CD4-positive, CD25-positive, alpha-beta regulatory T cell (primary cell): Measurements from ENCODE around the gene SAMD4B. TPM values are rescaled to one million over a fixed set of nuclear protein-coding genes. Genes with fewer than 3 reads are reported as not detected.

Source experiments
- ATAC-seq, 2 donors: fragments of 150-1000 bp; cut with Tn5 transposase; one replicate each; pipeline ENCODE4 v1.10.0; 2021; ENCODE audit warnings: low read depth in 2 of 2, moderate number of reproducible peaks in 2 of 2, moderate library complexity in 1 of 2
- DNase-seq, 3 donors: peaks; one replicate each; pipeline versions ENCODE4 v3.0.0 to v3.0.0-alpha.2; 2012 to 2022; ENCODE audit warnings: mixed read lengths in 1 of 3
- H3K27ac ChIP-seq: one replicate; pipeline ENCODE4 v1.7.0; 2013; ENCODE audit warnings: mild to moderate bottlenecking, low read length; ENCODE audit not compliant: insufficient read depth, poor library complexity, severe bottlenecking
- H3K27me3 ChIP-seq: one replicate; pipeline ENCODE4 v1.7.0; 2013; ENCODE audit warnings: low read length; ENCODE audit not compliant: control insufficient read depth, insufficient read depth
- H3K36me3 ChIP-seq: one replicate; pipeline ENCODE4 v1.7.0; 2013; ENCODE audit warnings: mild to moderate bottlenecking, low read length, moderate library complexity; ENCODE audit not compliant: control insufficient read depth, insufficient read depth
- H3K4me1 ChIP-seq: 2 replicates; pipeline ENCODE4 v1.7.0; 2013; ENCODE audit warnings: mild to moderate bottlenecking, low read length; ENCODE audit not compliant: insufficient read depth, control insufficient read depth, poor library complexity, severe bottlenecking
- H3K4me3 ChIP-seq: one replicate; pipeline ENCODE4 v1.7.0; 2013; ENCODE audit warnings: low read depth, mild to moderate bottlenecking, low read length, moderate library complexity
- H3K9me3 ChIP-seq, 2 experiments: 1 replicate in 1 of 2; 2 replicates in 1 of 2; pipeline ENCODE4 v1.7.0; 2013; ENCODE audit warnings: low read length in 2 of 2, mild to moderate bottlenecking in 1 of 2, moderate library complexity in 1 of 2; ENCODE audit not compliant: control insufficient read depth in 2 of 2
- H3K27ac Mint-ChIP-seq, 3 donors: one replicate each; pipeline ENCODE4 v1.8.0; 2020 to 2022; ENCODE audit warnings: mild to moderate bottlenecking in 3 of 3, mixed read lengths in 3 of 3, moderate library complexity in 2 of 3
- H3K27me3 Mint-ChIP-seq: one replicate; pipeline ENCODE4 v1.8.0; 2022; ENCODE audit warnings: mild to moderate bottlenecking, mixed read lengths
- H3K36me3 Mint-ChIP-seq: one replicate; pipeline ENCODE4 v1.8.0; 2020; ENCODE audit warnings: mixed read lengths
- H3K4me1 Mint-ChIP-seq, 4 donors: one replicate each; pipeline ENCODE4 v1.8.0; 2020 to 2022; ENCODE audit warnings: mixed read lengths in 4 of 4, mild to moderate bottlenecking in 1 of 4
- H3K4me3 Mint-ChIP-seq, 4 donors: one replicate each; pipeline ENCODE4 v1.8.0; 2020 to 2022; ENCODE audit warnings: mild to moderate bottlenecking in 4 of 4, mixed read lengths in 4 of 4, moderate library complexity in 3 of 4
- H3K9me3 Mint-ChIP-seq, 7 donors: one replicate each; pipeline ENCODE4 v1.8.0; 2020 to 2022; ENCODE audit warnings: mixed read lengths in 7 of 7, mild to moderate bottlenecking in 3 of 7, moderate library complexity in 2 of 7
- polyA plus RNA-seq, 4 donors: library from polyadenylated mRNA; unstranded; fragments of 300-500 nt; fragmentation: Illumina TruSeq; gene quantifications; one replicate each; pipeline ENCODE4 v1.2.3, GENCODE V29; 2021
- total RNA-seq: library from RNA; stranded (reverse); gene quantifications from one replicate; pipeline ENCODE4 v1.2.3, GENCODE V29; 2022

The SAMD4B gene
- total and polyA plus RNA-seq, 5 donors from 2014 or later = 5.7 to 78.9 (median 7.1) TPM

DNA sequence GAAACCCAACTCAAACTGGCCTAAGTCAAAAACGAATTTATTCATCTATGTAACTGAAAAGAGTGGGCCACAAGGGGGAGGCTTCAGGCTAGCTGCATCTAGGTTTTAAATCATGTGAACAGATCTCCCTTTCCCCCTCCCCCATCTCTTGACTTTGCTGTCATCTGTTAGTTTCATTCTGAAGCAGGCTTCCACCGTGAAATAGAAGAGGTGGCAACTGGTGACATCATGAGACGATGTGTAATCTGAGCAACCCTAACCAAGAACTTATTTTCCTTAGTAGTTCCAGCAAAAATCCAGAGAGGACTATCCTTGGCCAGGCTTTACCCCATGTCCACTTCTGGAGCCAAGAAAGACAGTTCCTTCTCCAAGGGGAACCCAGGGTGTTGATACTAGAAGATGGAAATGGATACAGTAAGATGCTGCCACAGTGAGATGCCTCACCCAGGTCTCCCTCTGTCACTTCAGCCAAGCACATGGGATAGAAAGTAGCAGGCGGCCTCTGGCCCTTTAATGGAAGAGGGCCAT, 9.4 kb downstream of the SAMD4B start:
- Mint-ChIP-seq H3K36me3 (peaks cover 43% of the 10 kb centered on the region), H3K27ac (peak overlapping the region; percentile 39 to 83 (median 73)), H3K4me3 (peak overlapping the region in 1 of 4 donors; percentile 19), H3K9me3 (no peaks in the 10 kb centered on the region), H3K4me1 (peaks cover 18 to 48% (median 20%) of the 10 kb centered on the region in 4 donors), H3K27me3 (no peaks in the 10 kb centered on the region)
- ATAC-seq = peak; percentile 52 to 71
- H3K4me1 ChIP-seq = peaks cover under 1% of the 10 kb centered on the region
- H3K4me3 ChIP-seq = no peak overlapping the region
- H3K36me3 ChIP-seq = peaks cover 48% of the 10 kb centered on the region
- H3K27me3 ChIP-seq = no peaks in the 10 kb centered on the region
- DNase-seq = peak; percentile 12 to 88 (median 33)
- H3K27ac ChIP-seq = no peak overlapping the region
- H3K9me3 ChIP-seq = no peaks in the 10 kb centered on the region

DNA sequence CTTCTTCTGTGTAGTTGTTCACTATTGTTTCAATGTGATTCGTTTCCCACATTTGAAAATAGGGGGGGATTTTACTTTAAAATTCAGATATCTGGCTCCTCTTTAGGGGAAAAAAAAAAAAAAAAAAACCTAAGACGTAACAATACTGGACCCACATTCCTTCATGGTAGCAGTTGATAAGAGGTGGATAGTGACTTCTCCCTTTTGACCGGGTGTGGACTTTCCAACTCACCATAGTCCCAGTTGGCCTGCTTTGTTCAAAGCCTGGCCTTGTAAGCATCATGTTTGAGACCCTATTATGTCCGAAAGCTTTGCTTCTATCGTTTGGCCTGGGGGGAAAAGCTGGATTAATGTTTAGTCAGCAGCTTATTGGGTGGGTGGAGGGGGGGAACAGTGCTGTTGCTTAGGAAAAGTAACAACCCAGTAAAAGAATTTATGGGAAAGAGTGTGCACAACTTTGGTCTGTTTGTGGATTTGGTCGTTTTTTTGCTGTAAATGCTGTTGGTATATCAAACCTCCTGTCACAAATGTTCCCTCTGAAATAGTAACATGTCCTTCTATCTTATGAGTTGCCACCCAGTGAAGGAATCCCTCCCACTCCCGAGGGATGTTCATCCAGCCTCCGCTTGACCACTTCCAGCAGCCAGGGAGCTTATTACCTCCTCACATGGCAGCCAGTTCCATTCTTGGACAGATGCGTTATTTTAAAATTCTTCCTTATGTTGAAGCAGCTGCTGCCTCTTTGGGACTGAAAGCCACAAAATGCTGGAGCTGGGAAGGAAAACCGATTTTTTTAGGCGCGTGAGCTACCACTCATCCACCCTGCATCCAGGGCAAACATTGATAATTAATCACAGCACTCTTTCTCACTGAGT, 10.4 kb downstream of the SAMD4B start:
- Mint-ChIP-seq H3K9me3 (no peaks in the 10 kb centered on the region), H3K27me3 (no peaks in the 10 kb centered on the region), H3K4me1 (peaks cover 12 to 38% (median 14%) of the 10 kb centered on the region in 4 donors), H3K36me3 (peaks cover 43% of the 10 kb centered on the region), H3K4me3 (no peak overlapping the region), H3K27ac (peak overlapping the region in 2 of 3 donors; percentile 73 to 83)
- DNase-seq = no peak
- H3K27me3 ChIP-seq = no peaks in the 10 kb centered on the region
- H3K27ac ChIP-seq = no peak overlapping the region
- H3K9me3 ChIP-seq = no peaks in the 10 kb centered on the region
- H3K4me1 ChIP-seq = no peaks in the 10 kb centered on the region
- no peak overlapping the region for H3K4me3 ChIP-seq
- ATAC-seq = no peak
- peaks cover 57% of the 10 kb centered on the region for H3K36me3 ChIP-seq

DNA sequence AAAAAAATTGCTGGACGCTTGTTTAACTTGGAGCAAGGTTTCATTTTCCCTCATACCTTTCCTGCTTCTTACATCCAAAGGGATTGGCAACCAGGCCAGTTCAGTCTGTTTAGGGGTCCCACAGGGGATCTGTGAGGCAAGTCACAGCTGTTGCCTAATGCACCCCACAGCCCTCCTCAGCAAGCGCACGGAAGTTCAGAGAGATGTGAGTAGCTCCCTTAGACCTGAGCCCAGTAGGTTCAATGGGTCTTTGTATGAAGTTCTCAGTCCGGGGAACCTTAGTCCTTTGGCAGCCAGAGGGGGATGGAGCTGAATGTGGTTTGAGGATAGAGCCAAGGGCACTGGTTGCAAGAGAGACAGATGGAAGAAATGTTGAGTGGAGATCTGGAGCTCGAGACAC, 13.0 kb downstream of the SAMD4B start:
- no peak for DNase-seq
- Mint-ChIP-seq H3K36me3 (peaks cover 42% of the 10 kb centered on the region), H3K4me3 (no peak overlapping the region), H3K9me3 (no peaks in the 10 kb centered on the region), H3K27me3 (no peaks in the 10 kb centered on the region), H3K4me1 (peaks cover 3 to 16% (median 11%) of the 10 kb centered on the region in 4 donors), H3K27ac (peak overlapping the region in 1 of 3 donors; percentile 91)
- no peaks in the 10 kb centered on the region for H3K9me3 ChIP-seq
- no peak overlapping the region for H3K27ac ChIP-seq
- no peak overlapping the region for H3K4me3 ChIP-seq
- peaks cover 49% of the 10 kb centered on the region for H3K36me3 ChIP-seq
- H3K4me1 ChIP-seq = no peaks in the 10 kb centered on the region
- ATAC-seq = no peak
- no peaks in the 10 kb centered on the region for H3K27me3 ChIP-seq

DNA sequence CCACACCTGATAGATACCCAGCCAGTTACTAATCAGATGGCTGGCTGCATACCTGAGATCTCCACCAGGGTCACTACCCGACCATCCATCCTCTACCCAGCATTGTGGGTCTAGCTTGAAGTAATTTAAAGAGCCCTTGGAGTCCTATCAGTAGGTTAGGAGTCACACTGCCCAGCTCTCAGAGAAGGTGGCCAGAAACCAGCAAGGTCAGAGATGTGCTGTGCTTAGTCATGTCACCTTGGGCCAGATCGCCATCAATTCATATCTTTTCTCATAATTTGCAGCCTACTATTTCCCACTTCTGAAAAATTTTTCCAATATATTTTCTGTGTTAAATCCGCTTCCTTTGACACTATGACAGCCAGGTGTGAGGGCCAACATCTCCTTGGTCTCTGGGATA, 13.9 kb downstream of the SAMD4B start:
- ATAC-seq (no peak), DNase-seq (no peak)
- Mint-ChIP-seq H3K4me3 (no peak overlapping the region), H3K4me1 (peaks cover 3 to 15% (median 10%) of the 10 kb centered on the region in 4 donors), H3K27me3 (no peaks in the 10 kb centered on the region), H3K27ac (peak overlapping the region in 2 of 3 donors; percentile 62 to 66), H3K36me3 (peaks cover 46% of the 10 kb centered on the region), H3K9me3 (no peaks in the 10 kb centered on the region)
- H3K4me3 ChIP-seq = no peak overlapping the region
- H3K36me3 ChIP-seq = peaks cover 57% of the 10 kb centered on the region
- H3K27me3 ChIP-seq = no peaks in the 10 kb centered on the region
- no peak overlapping the region for H3K27ac ChIP-seq
- H3K4me1 ChIP-seq = no peaks in the 10 kb centered on the region
- no peaks in the 10 kb centered on the region for H3K9me3 ChIP-seq

DNA sequence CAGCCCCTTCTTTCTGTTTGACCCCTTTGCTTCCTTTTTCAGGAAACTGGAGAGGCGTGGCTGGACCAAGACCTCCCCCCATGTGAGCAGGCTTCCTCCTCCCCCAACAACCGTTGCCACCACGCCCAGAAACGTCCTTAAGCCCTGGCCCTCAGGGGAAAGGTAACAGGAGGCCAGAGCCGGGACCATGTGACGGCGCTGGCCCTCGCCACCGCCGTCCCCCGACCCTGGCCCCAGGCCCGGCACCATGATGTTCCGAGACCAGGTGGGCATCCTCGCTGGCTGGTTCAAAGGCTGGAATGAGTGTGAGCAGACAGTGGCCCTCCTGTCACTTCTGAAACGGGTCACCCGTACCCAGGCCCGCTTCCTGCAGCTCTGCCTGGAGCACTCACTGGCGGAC, 14.4 kb downstream of the SAMD4B start:
- H3K9me3 Mint-ChIP-seq = no peaks in the 10 kb centered on the region
- peaks cover 57% of the 10 kb centered on the region for H3K36me3 ChIP-seq
- peaks cover under 1 to 9% (median 6%) of the 10 kb centered on the region in 4 donors for H3K4me1 Mint-ChIP-seq
- no peak for ATAC-seq
- no peak overlapping the region for H3K27ac ChIP-seq
- H3K9me3 ChIP-seq = no peaks in the 10 kb centered on the region
- H3K36me3 Mint-ChIP-seq = peaks cover 46% of the 10 kb centered on the region
- no peak for DNase-seq
- no peaks in the 10 kb centered on the region for H3K27me3 Mint-ChIP-seq
- H3K4me3 ChIP-seq = no peak overlapping the region
- no peaks in the 10 kb centered on the region for H3K27me3 ChIP-seq
- H3K27ac Mint-ChIP-seq = peak overlapping the region in 2 of 3 donors; percentile 32 to 65
- no peaks in the 10 kb centered on the region for H3K4me1 ChIP-seq
- no peak overlapping the region for H3K4me3 Mint-ChIP-seq

DNA sequence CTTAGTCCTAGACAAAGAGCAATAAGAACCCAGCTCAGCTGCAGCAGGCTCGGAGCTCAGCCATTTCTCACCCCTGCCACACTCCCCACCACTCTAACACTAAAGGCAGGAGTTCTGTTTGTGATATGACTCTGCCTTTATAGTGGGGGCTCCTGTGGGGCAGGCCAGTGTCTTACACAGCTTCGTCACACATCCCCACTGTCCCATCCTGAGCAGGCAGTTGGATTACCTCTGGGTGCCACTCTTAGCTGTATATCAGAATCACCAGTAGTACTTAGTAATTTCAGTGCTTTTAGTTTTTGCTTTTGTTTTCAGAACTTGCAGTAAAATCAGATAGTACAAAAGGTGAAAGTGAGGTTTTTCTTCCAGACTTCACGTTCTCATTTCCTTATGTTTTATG, 16.8 kb downstream of the SAMD4B start:
- H3K4me3 Mint-ChIP-seq = no peak overlapping the region
- peaks cover 0 to 3% (median 0%) of the 10 kb centered on the region in 4 donors for H3K4me1 Mint-ChIP-seq
- no peaks in the 10 kb centered on the region for H3K9me3 Mint-ChIP-seq
- ATAC-seq (no peak), DNase-seq (no peak)
- no peaks in the 10 kb centered on the region for H3K27me3 Mint-ChIP-seq
- peaks cover 69% of the 10 kb centered on the region for H3K36me3 ChIP-seq
- no peaks in the 10 kb centered on the region for H3K9me3 ChIP-seq
- no peak overlapping the region for H3K4me3 ChIP-seq
- no peaks in the 10 kb centered on the region for H3K27me3 ChIP-seq
- no peak overlapping the region for H3K27ac ChIP-seq
- H3K36me3 Mint-ChIP-seq = peaks cover 46% of the 10 kb centered on the region
- no peak overlapping the region for H3K27ac Mint-ChIP-seq
- H3K4me1 ChIP-seq = no peaks in the 10 kb centered on the region

DNA sequence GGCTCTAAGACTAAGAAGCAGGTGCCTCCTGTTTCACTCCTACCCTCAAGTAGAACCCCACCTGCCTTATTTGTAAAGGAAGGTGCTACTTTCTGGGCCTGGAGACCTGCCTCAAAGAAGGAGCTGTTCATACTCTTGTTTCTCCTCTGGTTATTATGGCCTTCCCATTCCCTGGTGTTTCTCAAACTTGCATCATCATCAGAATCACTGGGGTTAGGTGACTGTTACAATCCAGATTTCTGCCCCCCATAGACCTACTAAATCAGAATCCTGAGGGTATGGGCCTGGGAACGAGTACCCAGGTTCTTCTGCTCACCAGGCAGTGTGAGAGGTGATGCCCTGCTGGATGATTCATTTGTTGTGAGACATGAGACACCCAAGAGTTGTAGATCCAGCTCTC, 18.4 kb downstream of the SAMD4B start:
- H3K27ac Mint-ChIP-seq = no peak overlapping the region
- H3K36me3 ChIP-seq = peaks cover 68% of the 10 kb centered on the region

More for the DNA sequence above, 18.4 kb downstream of the SAMD4B start:
- Histone ChIP-seq H3K9me3 (no peaks in the 10 kb centered on the region), H3K4me3 (no peak overlapping the region), H3K27ac (no peak overlapping the region), H3K27me3 (no peaks in the 10 kb centered on the region), H3K4me1 (no peaks in the 10 kb centered on the region)
- Mint-ChIP-seq H3K9me3 (no peaks in the 10 kb centered on the region), H3K36me3 (peaks cover 44% of the 10 kb centered on the region), H3K4me3 (no peak overlapping the region), H3K27me3 (no peaks in the 10 kb centered on the region), H3K4me1 (peaks cover 0 to 6% (median 0%) of the 10 kb centered on the region in 4 donors)
- DNase-seq (no peak), ATAC-seq (no peak)
